Raji (cell line): ENCODE data around the gene HOXD8.

ENCODE experiments used
- POLR2A ChIP-seq: IDR thresholded peaks from 2 replicates; pipeline ENCODE4 v1.6.1; 2011; ENCODE audit warnings: low read depth, low read length, control low read depth; ENCODE audit not compliant: insufficient read depth

The HOXD8 gene

DNA sequence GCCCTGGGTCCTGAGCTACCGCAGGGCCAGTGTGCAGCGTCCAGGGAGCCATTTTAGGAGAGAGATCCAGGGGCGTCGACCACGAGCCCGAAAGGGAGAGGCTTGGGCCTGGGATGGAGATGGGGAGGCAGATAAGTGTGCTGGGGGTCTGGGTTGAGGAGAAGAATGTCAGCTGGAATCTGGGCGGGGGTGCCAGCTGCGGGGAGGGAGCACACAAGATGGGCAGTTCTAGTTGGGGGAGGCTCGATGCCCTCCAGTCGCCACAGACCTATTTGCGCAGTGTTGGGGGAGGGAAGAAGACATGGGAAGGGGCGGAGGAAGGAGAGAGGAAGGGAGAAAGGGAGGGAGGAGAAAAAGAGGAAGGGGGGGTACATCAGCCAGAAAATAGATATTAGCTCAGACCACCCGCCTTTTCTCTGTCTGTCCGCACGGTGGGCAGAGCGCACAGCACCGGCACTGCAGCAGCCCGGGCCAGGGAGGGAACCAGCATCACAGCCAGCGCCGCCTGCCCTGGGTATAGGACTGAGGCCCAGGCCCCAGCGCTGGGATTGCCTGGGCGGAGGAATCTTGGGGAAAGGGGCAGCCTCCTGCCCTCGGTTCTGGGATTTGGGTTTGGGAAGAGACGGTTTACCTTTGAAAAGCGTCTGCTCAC is 24.3 kb upstream of the HOXD8 start:
- no peak for TF ChIP-seq POLR2A

GRCh38 chr2:176105730-176106580 is 23.6 kb upstream of the HOXD8 start:
- no peak for TF ChIP-seq POLR2A

- no peak for TF ChIP-seq POLR2A
Measured at GRCh38 chr2:176106581-176107539, 22.6 kb upstream of the HOXD8 start, which contains the start of gene HOXD11. HOXD11 (plus strand) TSS chr2:176107280; CDS start chr2:176107356, 76 bp downstream.

- no peak for TF ChIP-seq POLR2A
Measured at GRCh38 chr2:176107731-176108181, 21.7 kb upstream of the HOXD8 start.

DNA sequence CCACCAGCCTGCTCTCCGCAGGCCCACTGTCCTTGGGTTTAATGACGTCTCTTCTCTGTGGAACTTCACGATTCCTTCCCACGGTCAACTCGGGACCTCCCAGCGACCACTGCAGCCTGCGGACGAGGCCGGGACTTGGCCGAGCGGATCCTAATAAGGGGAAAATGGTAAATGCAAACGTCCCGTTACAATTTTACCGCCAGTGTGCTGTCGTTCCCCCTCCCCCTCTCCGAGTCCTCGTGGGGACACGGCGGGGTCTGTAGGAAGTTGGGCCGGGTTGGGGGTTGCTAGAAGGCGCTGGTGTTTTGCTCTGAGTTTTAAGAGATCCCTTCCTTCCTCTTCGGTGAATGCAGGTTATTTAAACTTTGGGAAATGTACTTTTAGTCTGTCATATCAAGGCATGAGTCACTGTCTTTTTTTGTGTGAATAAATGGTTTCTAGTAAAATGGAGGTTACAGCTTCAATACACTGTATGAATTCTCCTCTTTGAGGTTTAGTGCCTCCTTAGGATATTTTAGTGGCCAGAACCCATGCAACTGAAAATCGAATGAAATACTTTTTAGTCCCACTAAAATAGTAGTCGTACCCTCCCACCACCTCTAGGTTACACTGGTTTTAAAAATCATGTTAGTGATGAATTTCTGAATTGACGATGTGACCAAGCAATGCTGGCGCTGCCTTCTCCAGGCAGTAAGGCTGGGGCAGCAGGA is 20.2 kb upstream of the HOXD8 start:
- no peak for TF ChIP-seq POLR2A

GRCh38 chr2:176109946-176110345 is 19.6 kb upstream of the HOXD8 start:
- no peak for TF ChIP-seq POLR2A

- TF ChIP-seq POLR2A = no peak
Measured at GRCh38 chr2:176110415-176111308, 18.8 kb upstream of the HOXD8 start.

DNA sequence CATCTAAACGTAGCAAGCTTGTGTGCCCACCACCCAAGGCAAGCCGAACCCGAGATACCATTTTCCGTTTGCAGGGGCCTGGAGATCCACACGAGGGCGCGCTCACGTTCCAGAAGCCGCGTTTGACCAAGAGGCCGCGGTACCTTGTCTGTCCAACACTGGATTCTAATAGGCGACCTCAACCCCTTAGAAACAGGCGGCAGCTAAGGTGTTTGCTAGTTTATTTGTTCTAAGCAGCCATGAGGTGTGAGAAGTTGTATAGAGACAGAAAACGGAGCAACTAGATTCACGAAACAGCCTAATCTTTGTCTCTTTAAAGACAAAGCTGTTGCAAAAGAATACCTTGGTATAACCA is 18.2 kb upstream of the HOXD8 start:
- TF ChIP-seq POLR2A = no peak

GRCh38 chr2:176111846-176112374 is 17.6 kb upstream of the HOXD8 start:
- TF ChIP-seq POLR2A = no peak

GRCh38 chr2:176112375-176113302 is 16.9 kb upstream of the HOXD8 start:
- TF ChIP-seq POLR2A = no peak

GRCh38 chr2:176114120-176114929 is 15.2 kb upstream of the HOXD8 start:
- TF ChIP-seq POLR2A = no peak

DNA sequence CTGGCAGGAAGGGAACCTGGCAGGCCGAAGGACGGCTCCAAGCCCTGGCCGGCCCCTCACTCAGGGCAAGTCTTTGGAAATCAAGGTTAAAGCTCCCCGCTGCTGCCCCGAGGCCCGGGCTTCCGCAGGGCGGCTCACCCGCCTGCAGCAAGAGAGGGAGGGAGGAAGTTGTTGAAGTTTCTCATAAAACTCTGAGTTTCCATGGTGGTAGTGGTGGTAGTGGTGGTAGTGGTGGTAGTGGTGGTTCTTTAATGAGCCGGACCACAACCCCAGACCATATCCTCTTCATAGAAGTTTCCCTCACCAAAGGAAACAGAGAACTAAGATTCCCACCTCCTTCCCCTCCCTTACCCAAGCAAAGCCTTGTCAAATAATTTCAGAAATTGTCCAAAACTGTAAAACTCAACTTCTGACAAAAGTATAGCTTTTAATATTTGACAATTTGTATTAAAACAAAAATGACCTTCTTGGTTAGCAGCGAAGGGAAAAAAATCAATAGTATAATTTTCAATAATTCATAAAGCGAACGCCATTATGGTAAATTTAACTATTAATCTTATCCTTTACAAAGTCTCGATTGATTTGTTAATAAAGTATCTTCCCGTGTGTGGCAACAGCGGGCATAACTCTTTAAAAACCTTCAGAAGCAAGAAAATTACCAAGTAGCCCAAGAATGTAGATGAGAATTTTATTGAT is 14.4 kb upstream of the HOXD8 start:
- TF ChIP-seq POLR2A = no peak
